ENCODE results near the gene GRN. TPM values are rescaled to one million over a fixed set of nuclear protein-coding genes. Genes with fewer than 3 reads are reported as not detected.

The GRN gene
- total RNA-seq, 1 experiment from 2014 or later: 400 TPM

- Histone ChIP-seq H2AFZ (ENCODE audit: low read length) (no peak overlapping the region), H3K4me2 (ENCODE audit: low read length) (no peak overlapping the region), H3K4me1 (ENCODE audit: insufficient read depth, low read length) (peaks cover 10% of the 10 kb centered on the region), H3K4me3 (ENCODE audit: low read length) (no peak overlapping the region), H3K9ac (ENCODE audit: low read length) (no peak overlapping the region), H3F3A (ENCODE audit: low read length, unreplicated experiment) (no peaks in the 10 kb centered on the region), H3K36me3 (ENCODE audit: low read depth, low read length) (no peaks in the 10 kb centered on the region), H3K27me3 (ENCODE audit: low read length) (no peaks in the 10 kb centered on the region), H3K9me3 (ENCODE audit: low read length) (no peaks in the 10 kb centered on the region), H3K27ac (ENCODE audit: low read length) (no peak overlapping the region), H3K9me2 (replicated peaks; ENCODE audit: low read length) (no peaks in the 10 kb centered on the region), H3K79me2 (ENCODE audit: low read length) (no peaks in the 10 kb centered on the region), H4K20me1 (ENCODE audit: low read length) (no peaks in the 10 kb centered on the region)
- DNase-seq: no peak
- ChIA-PET POLR2A (ENCODE audit: unreplicated experiment) (no interaction called here), CTCF (no interaction called here)
- TF ChIP-seq EZH2phosphoT487 (IDR thresholded peaks at IDR 0.05; ENCODE audit: borderline replicate concordance, low read length) (no peak), CTCF (conservative IDR thresholded peaks at IDR 0.05; ENCODE audit: low read depth, low read length) (no peak), EZH2 (IDR thresholded peaks at IDR 0.05; ENCODE audit: low read length, unreplicated experiment) (no peak)
- ATAC-seq: no peak
- intact Hi-C loops (cut with micrococcal nuclease): no loop called here
- BruUV-seq (replicated peaks): no TSS peak
Observed at GRCh38 chr17:44387804-44388203, 42.7 kb downstream of the GRN start.

- H3K79me2 ChIP-seq (ENCODE audit: low read length): no peaks in the 10 kb centered on the region
- DNase-seq (no peak), ATAC-seq (no peak)
- H3K27ac ChIP-seq (ENCODE audit: low read length): no peak within 1 kb of the TSS
- H3K9me2 ChIP-seq (replicated peaks; ENCODE audit: low read length): no peaks in the 10 kb centered on the region
- no peak within 1 kb of the TSS for H3K4me3 ChIP-seq (ENCODE audit: low read length)
- no peaks in the 10 kb centered on the region for H3K9me3 ChIP-seq (ENCODE audit: low read length)
- H3K4me1 ChIP-seq (ENCODE audit: insufficient read depth, low read length): peaks cover 10% of the 10 kb centered on the region
- intact Hi-C loops (cut with micrococcal nuclease): no loop called here
- no TSS peak for BruUV-seq (replicated peaks)
- H3K4me2 ChIP-seq (ENCODE audit: low read length): no peak within 1 kb of the TSS
- no peak within 1 kb of the TSS for H2AFZ ChIP-seq (ENCODE audit: low read length)
- no peaks in the 10 kb centered on the region for H3K36me3 ChIP-seq (ENCODE audit: low read depth, low read length)
- no peak within 1 kb of the TSS for H3K9ac ChIP-seq (ENCODE audit: low read length)
- H4K20me1 ChIP-seq (ENCODE audit: low read length): no peaks in the 10 kb centered on the region
- ChIA-PET CTCF (no interaction called here), POLR2A (ENCODE audit: unreplicated experiment) (no interaction called here)
- H3K27me3 ChIP-seq (ENCODE audit: low read length): no peaks in the 10 kb centered on the region
- no peaks in the 10 kb centered on the region for H3F3A ChIP-seq (ENCODE audit: low read length, unreplicated experiment)
- TF ChIP-seq CTCF (conservative IDR thresholded peaks at IDR 0.05; ENCODE audit: low read depth, low read length) (no peak), EZH2phosphoT487 (IDR thresholded peaks at IDR 0.05; ENCODE audit: borderline replicate concordance, low read length) (no peak), EZH2 (IDR thresholded peaks at IDR 0.05; ENCODE audit: low read length, unreplicated experiment) (no peak)
Observed at GRCh38 chr17:44389281-44389680, 44.2 kb downstream of the GRN start, which contains the start of gene ITGA2B. ITGA2B (minus strand) TSS chr17:44389649; CDS start chr17:44389473, 176 bp downstream.

- DNase-seq (no peak), ATAC-seq (no peak)
- H3K9me3 ChIP-seq (ENCODE audit: low read length): no peaks in the 10 kb centered on the region
- TF ChIP-seq EZH2phosphoT487 (IDR thresholded peaks at IDR 0.05; ENCODE audit: borderline replicate concordance, low read length) (no peak), CTCF (conservative IDR thresholded peaks at IDR 0.05; ENCODE audit: low read depth, low read length) (no peak), EZH2 (IDR thresholded peaks at IDR 0.05; ENCODE audit: low read length, unreplicated experiment) (no peak)
- H3K4me1 ChIP-seq (ENCODE audit: insufficient read depth, low read length): peaks cover 10% of the 10 kb centered on the region
- no peaks in the 10 kb centered on the region for H3K27me3 ChIP-seq (ENCODE audit: low read length)
- H3K9ac ChIP-seq (ENCODE audit: low read length): no peak overlapping the region
- H3K4me3 ChIP-seq (ENCODE audit: low read length): no peak overlapping the region
- H2AFZ ChIP-seq (ENCODE audit: low read length): no peak overlapping the region
- CTCF ChIA-PET: no interaction called here
- no peaks in the 10 kb centered on the region for H4K20me1 ChIP-seq (ENCODE audit: low read length)
- H3K36me3 ChIP-seq (ENCODE audit: low read depth, low read length): no peaks in the 10 kb centered on the region
- H3K79me2 ChIP-seq (ENCODE audit: low read length): no peaks in the 10 kb centered on the region
- POLR2A ChIA-PET (ENCODE audit: unreplicated experiment): no interaction called here
- no TSS peak for BruUV-seq (replicated peaks)
- H3K27ac ChIP-seq (ENCODE audit: low read length): no peak overlapping the region
- no peaks in the 10 kb centered on the region for H3F3A ChIP-seq (ENCODE audit: low read length, unreplicated experiment)
- intact Hi-C loops (cut with micrococcal nuclease): no loop called here
- no peak overlapping the region for H3K4me2 ChIP-seq (ENCODE audit: low read length)
- H3K9me2 ChIP-seq (replicated peaks; ENCODE audit: low read length): no peaks in the 10 kb centered on the region
Observed at GRCh38 chr17:44389723-44390202, 44.7 kb downstream of the GRN start.
